ENCODE results near the gene PKHD1.

DNA sequence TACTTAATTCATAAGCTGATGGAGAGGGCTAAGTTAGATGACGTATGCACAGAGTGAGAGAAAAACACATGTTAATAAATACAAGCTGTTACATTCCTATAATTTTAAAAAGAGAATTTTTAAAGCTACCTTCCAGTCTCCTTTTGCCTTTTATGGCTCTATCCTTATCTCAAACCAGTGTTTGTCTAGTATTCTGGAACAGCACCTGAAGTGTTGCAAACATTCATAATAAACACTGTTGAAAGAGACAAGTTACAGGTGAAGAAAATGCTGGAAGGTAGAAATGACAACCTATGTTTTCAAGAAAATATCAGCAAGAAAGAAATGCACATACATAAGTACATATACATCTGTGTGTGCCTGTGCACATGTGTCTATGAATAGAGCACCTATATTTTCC lies 409.1 kb downstream of the PKHD1 start:
- TF ChIP-seq, protein P1, sequence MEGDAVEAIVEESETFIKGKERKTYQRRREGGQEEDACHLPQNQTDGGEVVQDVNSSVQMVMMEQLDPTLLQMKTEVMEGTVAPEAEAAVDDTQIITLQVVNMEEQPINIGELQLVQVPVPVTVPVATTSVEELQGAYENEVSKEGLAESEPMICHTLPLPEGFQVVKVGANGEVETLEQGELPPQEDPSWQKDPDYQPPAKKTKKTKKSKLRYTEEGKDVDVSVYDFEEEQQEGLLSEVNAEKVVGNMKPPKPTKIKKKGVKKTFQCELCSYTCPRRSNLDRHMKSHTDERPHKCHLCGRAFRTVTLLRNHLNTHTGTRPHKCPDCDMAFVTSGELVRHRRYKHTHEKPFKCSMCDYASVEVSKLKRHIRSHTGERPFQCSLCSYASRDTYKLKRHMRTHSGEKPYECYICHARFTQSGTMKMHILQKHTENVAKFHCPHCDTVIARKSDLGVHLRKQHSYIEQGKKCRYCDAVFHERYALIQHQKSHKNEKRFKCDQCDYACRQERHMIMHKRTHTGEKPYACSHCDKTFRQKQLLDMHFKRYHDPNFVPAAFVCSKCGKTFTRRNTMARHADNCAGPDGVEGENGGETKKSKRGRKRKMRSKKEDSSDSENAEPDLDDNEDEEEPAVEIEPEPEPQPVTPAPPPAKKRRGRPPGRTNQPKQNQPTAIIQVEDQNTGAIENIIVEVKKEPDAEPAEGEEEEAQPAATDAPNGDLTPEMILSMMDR (IDR thresholded peaks at IDR 0.05): no peak
- TF ChIP-seq POLR2A (IDR thresholded peaks at IDR 0.05): no peak

Measured in uterus (tissue), 2 donors.